ENCODE results near the gene TANGO6.

The TANGO6 gene

DNA sequence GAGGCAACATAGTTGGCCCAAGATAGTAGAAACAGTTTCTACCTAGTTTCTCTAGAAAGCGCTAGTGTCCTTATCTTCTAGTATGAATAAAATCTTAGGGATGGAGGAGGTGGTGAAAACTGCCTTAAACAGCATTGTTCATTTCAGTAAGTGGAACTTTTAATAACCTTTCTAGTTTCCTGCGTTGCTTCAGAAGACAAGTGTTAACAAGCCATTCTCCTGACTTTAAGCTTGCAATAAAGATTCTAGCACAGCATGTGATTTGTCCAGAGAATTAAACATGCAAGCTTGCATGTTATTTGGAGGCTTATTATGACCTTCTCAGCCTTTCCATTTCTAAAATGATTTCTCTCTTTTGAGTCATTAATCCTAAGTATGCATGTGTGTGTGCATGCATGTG lies 72.3 kb downstream of the TANGO6 start:
- DNase-seq = no peak

DNA sequence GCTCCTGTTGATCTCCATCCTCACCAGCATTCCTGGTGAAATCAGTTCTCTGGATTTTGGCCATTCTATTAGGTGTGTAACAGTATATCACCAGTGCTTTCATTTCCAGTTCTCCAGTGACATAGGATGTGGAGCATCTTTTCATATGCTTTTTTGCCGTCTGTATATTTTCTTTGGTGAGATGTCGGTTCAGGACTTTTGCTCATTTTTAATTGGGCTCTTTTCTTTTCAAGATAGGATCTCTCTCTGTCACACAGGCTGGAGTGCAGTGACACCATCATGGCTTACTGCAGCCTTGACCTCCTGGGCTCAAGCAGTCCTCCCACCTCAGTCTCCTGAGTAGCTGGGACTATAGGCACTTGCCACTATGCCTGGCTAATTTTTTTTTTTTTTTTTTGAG lies 74.2 kb downstream of the TANGO6 start:
- no peak for DNase-seq

DNA sequence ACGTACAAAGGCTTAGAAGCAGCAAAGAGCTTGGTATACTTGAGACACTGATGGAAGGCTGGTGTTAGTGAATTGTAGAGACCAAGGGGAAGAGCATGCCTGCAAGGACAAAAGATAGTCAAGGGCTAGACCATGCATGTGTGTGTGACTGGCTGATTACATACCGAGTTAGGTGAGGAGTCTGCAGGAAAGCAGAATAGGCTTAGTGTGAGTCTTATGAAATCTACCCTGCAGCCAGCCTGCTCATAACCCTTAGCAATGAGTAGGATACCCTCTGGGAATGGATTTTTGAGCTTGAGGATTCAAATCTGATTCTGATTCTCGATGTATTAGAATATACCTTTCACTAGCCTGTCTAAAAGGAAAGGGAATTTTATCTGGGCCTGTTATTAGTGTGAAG lies 77.0 kb downstream of the TANGO6 start:
- no peak for DNase-seq

DNA sequence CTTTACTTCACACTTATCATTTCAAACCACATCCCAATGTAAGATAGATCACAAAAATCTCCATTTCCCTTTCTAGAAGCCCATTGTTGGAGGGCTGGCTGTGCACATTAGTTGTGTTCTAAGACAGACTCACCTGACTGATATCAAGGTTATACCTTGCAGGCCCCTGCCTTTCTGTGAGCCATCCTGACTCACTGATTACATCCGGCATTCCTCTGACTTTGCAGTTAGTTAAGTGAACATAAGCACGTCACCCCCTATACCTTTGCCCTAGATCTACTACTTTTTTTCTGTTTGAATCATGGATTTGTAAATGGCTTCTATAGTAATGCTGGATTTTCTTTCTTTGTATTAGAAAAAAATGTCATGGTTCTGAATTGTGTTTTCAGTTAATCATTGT lies 78.3 kb downstream of the TANGO6 start:
- peak; percentile 67 for DNase-seq

DNA sequence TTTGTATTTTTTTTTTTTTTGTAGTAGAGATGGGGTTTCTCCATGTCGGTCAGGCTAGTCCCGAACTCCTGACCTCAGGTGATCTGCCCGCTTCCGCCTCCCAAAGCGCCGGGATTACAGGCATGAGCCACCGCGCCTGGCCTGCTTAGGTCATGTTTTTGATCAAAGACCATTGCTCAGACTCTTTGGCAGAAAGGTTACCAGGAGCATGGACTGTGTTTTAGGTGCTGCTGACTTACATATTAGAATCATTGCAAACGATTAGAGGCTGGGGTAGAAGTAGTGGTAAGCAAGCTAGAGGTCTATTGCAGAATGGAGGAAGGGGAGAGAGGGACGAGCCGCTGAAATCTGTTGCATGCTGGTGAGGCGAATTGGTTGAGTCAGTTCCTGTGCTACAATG lies 79.8 kb downstream of the TANGO6 start:
- DNase-seq = no peak

DNA sequence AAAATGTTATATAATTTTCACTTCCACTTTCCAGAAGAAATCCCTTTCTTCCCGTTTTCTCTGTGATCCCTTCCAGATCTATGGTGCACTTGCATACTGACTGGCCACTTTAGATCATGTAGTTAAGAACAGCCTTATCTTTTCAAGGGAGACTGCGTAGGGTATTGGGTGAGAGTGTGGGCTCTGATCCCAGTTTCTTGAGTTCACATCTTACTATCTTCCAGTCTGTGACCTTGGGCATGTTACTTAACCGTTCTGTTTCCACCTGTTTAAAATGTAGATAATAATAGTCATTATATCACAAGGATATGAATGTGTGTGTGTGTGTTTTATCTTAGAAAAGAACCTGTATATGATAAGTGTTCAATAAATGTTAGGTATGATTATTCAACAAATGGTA lies 83.7 kb downstream of the TANGO6 start:
- DNase-seq = no peak

DNA sequence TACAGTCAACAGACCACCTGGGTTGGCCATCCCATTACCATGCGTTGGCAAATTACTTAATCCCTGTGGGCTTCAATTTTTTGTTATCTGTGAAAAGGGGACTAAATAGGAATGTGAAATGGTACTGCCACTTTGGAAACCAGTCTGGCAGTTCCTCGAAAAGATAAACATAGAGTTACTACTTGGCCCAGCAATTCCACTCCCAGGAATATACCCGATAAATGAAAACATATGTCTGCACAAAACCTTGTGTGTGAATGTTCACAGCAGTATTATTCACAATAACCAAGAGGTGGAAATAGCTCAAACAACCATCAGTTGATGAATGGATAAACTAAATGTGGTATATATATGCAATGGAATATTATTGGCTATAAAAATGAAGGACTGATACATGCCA lies 87.9 kb downstream of the TANGO6 start:
- DNase-seq = no peak

DNA sequence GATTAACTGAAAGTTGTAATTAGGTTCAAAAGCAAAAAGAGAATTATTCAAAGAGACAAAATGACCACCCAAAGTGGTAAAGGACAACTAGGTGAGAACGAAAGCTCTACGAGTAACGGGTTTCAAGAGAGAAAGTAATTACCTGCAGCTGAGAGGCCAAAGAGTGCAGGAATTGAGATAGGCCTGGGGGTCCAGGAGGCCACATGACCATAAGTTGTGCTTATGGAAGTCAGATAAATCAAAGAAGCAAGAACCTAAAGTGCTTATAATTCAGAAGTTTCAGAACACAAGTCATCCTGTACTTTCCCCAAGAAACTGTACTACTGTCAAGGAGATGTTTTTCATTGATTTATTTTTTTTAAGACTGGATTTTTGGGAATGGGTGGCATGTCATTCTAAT lies 91.1 kb downstream of the TANGO6 start:
- DNase-seq = no peak

DNA sequence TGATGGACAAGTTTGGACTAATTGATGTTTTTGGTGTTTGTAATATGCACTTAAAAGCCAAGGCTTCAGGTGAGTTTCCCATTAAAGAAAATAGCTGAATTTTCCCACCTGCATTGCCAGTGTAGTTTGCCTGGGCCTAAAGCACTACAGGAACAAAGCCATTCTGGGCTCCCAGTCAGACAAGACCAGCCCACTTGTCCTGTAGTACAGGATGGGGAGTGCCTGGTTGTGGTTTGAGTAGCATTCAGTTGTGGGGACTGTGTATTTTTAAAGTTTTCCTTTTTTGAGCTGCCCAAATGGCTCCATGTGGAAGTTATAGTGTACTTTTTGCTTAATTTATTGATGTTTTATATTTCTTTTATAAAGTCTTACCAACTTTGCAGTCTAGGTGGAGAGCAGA lies 91.7 kb downstream of the TANGO6 start:
- DNase-seq = no peak

DNA sequence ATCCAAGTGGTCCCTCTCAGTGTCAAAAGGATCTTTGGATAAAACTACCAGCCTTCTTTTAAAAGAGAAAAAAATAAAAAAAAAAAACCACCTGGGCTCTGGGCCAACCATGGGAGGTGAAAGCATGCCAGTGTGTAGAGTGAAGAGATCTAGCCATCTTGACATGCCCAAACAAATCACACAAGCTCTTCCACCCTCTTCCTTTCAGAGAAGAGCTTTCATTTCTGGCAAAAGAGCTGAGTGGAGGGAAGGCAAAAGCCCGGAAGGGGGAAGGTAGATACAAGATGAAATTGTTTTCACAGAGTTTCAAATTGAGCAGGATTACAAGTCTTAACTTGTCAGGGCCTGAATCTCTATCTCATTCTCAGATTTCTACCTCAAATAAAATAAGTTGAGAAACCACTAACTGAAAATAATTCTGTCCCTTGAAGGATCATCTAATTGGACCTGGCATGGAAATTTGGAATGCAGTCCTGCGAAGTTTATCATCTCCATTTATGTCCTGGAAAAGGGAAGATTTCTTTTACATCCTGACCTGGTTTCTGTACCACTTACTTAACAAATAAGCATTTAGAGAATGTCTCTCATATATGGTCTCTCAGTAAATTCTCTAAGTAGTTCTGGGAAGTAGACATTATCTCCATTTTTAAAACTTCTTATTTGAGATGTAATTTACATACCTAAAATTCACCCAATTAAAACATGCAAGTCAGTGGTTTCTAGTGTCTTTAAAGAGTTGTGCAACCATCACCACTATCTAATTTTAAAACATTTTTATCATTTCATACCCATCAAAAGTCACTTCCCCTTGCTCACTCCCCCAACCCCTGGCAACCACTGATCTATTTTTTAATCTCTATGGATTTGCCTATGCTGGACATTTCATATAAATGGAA lies 93.7 kb downstream of the TANGO6 start:
- no peak for DNase-seq

DNA sequence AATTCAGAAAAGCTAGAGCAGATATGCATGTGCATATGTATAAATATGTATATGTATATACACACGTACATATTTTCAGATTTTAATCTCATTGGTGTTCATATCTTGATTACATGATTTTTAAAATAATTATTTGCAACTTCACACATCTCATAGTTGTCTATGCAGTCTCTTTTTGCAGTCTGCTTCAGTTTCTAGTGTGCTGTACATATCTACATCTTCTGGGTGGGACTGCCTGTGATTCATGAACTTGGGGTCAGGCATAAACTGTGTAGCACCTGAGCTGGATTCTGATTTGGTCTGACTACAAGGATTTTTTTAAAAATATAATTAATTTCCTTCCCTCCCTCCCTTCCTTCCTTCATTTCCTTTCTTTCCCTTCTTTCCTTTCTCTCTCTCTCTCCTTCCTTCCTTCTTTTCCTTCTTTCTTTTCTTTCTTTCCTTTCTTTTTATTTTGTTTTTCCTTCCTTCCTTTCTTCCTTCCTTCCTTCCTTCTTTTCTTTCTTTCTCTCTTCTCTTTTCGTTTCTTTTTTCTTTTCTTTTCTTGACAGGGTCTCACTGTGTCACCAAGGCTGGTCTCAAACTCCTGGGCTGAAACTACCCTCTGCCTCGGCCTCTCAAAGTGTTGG lies 96.5 kb downstream of the TANGO6 start:
- no peak for DNase-seq

DNA sequence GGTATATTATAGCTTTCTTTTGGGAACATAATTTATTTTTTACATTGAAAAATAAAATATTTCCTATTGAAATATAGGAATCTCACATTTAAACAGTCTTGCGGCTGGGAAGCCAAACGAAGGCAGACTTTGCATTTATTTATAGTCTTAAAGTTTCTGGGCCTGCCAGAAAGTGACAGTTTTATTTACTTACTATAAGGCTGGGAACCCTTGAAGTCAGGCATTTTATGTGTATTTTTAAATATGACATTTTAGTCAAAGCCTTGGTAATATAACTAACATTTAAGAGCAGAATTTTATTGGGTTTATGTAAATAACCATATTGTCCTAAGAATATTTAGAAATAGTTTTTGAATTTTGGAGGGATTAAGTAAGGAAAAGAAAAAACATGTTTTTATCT lies 97.5 kb downstream of the TANGO6 start:
- DNase-seq = no peak

DNA sequence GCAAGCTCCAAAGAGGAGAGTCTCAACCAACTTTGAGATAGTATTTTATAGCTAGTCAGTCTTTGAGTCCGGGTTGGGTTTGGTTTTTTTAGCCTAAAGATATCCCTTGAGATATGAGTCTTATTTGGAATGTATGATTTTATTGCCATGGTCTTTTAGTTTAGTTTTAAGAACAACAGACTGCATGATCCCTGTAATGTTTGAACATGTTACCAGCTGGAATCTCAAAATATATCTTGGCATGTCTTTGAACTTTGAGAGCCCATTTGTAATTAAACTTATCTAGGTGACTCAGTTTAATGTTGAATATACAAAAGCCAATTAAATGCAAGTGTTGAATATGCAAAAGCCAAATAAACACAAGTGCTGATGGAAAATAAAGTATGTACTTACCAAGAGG lies 100.6 kb downstream of the TANGO6 start:
- DNase-seq = no peak

DNA sequence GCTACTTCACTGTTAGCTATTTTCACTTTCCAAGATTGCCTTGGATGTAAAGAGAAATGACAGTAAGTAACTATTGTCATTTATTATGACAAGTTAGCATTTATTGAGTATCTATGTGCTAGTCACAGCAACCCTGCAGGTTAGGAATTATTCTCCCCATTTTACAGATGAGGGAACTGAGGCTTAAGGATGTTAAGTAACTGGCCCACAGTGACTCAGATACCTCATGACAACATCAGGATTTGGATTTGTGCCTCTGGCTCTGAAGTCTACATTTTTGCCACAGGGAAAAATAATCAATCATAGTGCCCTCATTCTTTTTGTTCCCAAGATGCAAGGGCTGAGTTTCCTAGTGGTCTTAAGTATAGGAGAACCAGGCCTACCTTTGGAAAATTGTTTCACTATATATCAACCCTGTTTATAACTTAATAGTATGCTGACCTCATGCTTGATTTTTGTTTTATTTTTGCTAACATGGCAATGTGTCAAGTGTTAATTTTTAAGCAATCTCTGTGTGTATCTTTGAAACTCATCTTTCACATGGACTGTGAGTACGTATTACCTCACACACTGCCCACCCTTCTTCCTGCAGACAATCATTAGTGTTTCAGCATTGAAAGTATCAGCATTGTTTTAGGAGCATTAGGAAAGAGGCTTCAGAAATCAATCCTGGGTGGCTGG lies 105.0 kb downstream of the TANGO6 start:
- DNase-seq = no peak

DNA sequence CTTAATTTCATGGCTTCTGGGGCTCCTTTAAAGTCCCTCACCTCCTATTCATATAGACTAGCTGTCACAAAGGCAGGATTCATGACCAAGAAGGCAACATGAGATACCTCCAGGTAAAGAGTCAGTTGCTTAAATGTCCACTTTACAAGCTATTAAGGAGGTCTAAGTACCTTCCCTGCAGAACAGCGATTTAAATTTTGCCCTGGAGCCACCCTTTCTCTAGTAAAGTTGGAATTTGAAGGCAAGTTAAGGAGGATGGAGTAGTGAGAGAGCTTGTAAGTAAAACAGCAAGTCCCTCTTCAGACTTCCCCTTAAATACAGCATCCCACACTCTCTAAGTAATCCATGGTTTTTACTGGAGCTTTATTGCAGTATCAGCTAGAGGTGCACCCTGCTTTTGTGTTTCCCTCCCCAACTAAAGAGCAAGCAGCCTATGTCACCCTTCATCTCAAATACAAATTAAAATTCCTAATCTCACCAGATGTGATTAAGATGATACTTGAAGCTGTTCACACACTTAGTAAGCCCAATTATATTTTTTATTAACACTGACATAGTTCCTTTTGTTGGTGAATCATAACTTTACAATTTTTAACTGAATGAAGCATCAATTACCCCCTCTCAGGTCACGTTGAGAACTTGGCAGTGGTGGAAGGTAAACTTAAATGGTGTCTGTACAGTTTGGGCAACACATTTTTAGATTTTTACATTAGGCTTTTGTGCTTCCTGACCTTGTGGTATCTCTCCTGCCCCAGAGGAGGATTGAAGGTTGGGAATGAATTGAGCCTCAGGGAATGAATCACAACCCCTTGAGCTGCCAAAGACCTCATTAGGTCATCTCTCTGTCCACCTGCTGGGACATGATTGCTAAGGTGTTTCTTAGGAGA lies 108.9 kb downstream of the TANGO6 start:
- DNase-seq = peak; percentile 76

DNA sequence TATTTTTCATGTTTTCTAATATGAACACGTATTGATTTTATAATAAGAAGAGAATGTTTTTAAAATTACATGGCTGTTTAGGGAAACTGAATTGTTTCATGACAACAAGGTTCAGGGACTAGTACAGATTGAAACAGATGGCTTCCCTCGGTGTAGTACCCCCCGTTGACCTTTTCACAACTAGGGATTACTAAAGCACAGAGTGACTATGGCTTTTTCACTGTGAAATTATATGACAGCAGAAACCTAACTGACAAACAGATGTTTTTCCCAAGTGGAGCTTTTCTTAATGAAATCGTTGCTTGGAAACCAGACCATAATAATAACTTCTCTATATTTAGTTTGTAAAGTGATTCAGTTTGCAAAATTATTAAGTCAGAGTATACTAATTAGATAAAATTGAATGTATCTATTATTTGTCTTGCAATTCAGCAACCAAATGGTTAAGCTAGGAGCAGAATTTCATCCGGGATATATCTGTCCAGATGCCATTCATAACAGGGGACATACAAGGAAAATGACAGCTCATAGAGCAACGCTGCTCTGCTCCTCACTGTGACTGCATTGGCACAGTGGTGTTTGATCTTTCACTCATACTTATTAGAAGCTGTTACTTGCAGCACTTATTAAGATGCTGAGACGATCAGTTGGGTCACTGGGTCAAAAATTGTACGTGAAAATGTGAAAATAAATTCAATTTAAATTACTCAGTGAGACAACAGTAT lies 111.7 kb downstream of the TANGO6 start:
- no peak for DNase-seq

DNA sequence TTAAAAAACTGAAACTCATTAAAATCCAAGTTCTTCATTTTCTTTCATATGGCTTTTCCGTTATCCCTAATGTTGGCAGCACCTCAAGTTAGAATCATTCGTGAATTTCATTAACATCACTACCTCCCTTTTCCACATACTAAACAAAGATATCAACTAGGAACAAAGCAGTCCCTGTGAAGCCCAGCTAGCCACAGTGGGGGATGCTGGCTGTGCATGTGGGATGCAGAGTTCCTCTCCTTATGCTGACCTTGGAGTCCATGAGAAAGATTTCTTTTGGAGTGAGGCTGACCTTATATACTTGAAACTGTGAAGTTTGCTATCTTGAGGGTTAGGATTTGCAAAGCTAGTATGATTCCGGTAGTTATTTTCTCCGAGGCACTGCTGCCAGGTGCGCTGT lies 117.6 kb downstream of the TANGO6 start:
- no peak for DNase-seq

DNA sequence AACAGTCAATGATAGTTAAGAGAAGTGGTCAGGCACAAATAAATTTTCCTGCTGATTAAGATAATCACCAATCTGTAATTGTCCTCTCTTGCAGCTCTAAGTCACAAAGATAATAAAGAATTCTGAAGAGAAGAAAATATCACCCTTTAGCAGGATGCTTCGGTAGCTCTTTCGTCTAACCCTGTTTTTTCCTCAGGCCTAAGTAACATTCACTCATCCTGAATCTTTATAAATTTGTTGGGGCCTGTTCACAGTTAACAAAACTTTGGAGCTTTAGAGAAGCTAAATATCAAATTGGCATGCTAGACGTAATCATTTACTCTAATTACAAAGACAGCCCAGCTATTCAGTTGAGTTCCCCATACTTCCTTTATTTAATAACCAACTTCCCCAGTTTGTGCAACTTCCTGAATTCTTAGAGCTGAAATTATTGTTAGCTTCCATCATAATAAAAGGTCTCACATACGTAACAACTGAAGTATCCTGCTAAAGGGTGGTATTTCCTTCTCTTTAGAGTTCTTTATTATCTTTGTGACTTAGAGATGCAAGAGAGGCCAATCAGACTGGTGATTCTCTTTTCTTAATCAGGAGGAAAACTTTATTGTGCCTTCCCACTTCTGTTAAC lies 118.6 kb downstream of the TANGO6 start:
- DNase-seq = no peak

DNA sequence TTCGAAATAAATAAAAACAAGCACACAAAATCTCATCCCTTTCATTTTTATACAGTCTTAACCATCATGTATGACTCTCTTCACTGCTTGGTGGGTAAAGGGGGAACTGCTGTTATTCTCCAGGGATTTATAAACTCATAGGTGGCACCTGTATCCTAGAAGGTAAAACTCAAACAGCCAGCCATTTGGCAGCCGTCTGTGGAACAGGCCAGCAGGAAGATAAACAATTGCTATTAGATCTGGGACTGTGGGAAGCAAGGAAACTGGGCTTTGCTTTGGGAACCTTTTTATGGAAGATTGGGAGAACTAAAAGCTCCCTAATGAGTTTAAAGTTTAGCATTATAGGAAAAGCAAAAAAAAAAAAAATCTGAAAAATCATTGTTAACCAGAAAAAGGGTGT lies 126.0 kb downstream of the TANGO6 start:
- DNase-seq = no peak

DNA sequence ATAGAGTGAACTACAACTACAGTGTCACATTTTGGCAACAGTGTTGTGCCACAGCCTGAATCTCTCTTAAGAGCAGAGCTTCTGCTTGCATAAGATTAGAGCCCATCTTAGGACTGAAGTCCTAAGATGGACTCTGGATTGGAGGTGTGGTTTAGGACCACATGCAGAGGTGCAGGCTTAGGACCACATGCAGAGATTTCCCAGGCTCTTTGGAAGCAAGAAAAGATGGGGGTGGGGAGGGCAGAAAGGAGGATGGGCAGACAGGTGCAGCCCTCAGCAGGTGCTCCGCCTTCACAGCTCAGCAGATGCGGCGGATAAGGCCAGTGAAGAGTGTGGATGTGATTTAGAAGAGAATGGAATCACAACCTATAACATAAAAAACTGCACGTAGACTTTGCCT lies 128.7 kb downstream of the TANGO6 start:
- no peak for DNase-seq

DNA sequence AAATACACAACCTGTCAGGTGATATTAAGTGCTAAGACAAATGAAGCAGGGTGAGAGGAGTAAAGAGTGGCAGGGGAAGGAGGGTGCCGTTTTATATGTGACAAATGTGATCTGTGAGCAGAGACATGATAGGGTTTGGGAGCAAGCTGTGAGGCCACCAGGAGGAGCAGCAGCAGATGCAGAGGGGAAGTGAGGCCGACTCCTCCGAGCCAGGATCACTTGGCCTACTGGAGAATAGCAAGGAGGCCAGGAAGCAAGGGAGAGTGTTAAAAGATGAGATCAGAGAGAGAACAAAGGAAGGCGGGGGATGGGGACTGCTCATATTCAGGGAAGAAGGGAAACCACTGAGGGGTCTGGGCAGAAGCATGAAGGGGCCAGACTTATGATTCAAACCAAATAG lies 129.4 kb downstream of the TANGO6 start:
- peak; percentile 90 for DNase-seq

DNA sequence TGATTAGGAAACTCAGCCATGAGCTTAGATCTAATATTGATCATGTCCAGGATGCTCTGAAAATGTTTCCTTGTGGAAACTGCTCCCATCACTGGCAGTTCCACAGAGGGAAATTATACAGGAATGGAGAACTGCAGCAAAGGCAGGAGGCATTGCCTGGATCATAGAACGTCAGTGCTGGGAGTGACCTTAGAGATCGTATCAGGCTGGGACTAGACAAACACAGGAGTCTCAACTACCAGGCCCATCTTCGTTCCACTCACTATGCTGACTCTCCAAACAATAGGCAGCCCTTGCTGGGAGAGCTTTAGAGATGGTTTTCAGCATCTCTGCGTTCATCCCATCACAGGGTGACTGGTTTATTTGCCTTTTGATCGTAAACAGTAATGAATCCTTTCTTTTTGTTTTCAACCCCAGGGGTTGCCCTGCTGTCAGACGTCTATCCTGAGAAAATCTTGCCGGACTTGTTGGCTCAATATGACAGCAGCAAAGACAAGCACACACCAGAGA lies 130.3 kb downstream of the TANGO6 start:
- peak; percentile 74 for DNase-seq

Measured in islet precursor cell (in vitro differentiated cells).